ENCODE results near the gene IGFL4. TPM values are rescaled to one million over a fixed set of nuclear protein-coding genes. Genes with fewer than 3 reads are reported as not detected.
A peak's percentile ranks its signal among the peaks of the same experiment; 100 is the strongest.

IGFL4 gene
- total and polyA plus RNA-seq, 2 of the 13 experiments (the other 11 are each of a cell fraction or from before 2014, with no cell fraction given), result 1.2 to 1.4 TPM

DNA sequence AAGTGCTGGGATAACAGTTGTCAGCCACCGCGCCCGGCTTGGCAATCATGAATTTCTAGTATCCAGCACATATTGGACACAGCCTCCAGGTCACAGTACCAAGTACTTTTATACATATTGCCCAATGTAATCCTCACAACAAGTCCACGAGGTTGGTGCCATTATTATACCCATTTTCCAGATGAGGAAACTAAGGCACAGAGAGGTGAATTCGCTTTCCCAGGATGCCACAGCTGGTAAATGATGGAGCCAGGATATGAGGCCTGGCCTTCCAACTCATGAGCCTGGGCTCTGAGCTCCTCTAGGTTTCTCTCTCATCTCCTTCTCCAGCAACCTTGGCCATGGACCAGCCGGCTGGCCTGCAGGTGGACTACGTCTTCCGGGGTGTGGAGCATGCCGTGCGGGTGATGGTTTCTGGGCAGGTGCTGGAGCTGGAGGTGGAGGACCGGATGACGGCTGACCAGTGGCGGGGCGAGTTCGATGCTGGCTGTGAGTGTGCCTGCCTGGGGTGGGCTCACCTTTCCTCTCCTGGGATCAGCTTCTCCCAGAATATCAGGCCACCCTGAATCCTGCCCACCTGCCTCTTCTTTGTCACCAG is 38.0 kb downstream of the IGFL4 start:
- Histone ChIP-seq H3K9me3 (ENCODE audit: low read length) (no peaks in the 10 kb centered on the region), H3K36me3 (replicated peaks in 1 of 2; ENCODE audit: control insufficient read depth in 1 of 2, insufficient read depth in 2 of 2, low read length in 2 of 2) (peaks cover 0 to under 1% of the 10 kb centered on the region in 2 experiments; a peak in 1 of 5 replicates), H3K4me2 (ENCODE audit: low read depth, low read length) (no peak overlapping the region), H3K9ac (ENCODE audit: insufficient read depth, low read depth, low read length) (no peak overlapping the region), H3K4me1 (ENCODE audit: insufficient read depth, low read length) (no peaks in the 10 kb centered on the region), H3K27ac (ENCODE audit: extremely low read length, insufficient read depth, low read length) (no peak overlapping the region), H2AFZ (ENCODE audit: low read length) (no peak overlapping the region), H4K20me1 (ENCODE audit: insufficient read depth, low read length) (no peaks in the 10 kb centered on the region), H3K79me2 (ENCODE audit: insufficient read depth, low read length) (peaks cover 2% of the 10 kb centered on the region), H3K27me3 (ENCODE audit: control insufficient read depth in 1 of 2, insufficient read depth in 2 of 2, low read length in 2 of 2) (no peaks in the 10 kb centered on the region), H3K4me3 (replicated peaks in 1 of 3; ENCODE audit: insufficient read depth in 1 of 3, low read depth in 2 of 3, low read length in 3 of 3) (no peak overlapping the region)
- TF ChIP-seq SNAPC4 (CRISPR knock-in tag; IDR thresholded peaks at IDR 0.05), result no peak
- TF ChIP-seq ZMYM3 (CRISPR knock-in tag; IDR thresholded peaks at IDR 0.05), result 0 out of 2 replicates have a peak, but pooled peaks have one; percentile 16
- no peak for TF ChIP-seq ZNF10 (CRISPR knock-in tag; IDR thresholded peaks at IDR 0.05; ENCODE audit: borderline replicate concordance, low read depth)
- no peak for TF ChIP-seq FOXC1 (CRISPR knock-in tag; IDR thresholded peaks at IDR 0.05; ENCODE audit: borderline replicate concordance)
- TF ChIP-seq ZNF629 (CRISPR knock-in tag; conservative IDR thresholded peaks at IDR 0.05), result peak; percentile 90
- in situ Hi-C loops (cut with HindIII; ENCODE audit: extremely low pct_ligation_motif_present, low pct_unique_long_range_greater_than_20kb) (loop anchor here (10.0 kb wide), 1 partner anchor 88 kb away; the partner anchor contains the start of gene NANOS2), intact Hi-C loops (cut with micrococcal nuclease; ENCODE audit: unreplicated experiment) (no loop called here)
- BruUV-seq (replicated peaks), result no TSS peak
- ATAC-seq, result no peak
- CTCF ChIA-PET (ENCODE audit: low intra/inter-chr PET ratio, low total read pairs), result no interaction called here
- POLR2A ChIA-PET, result no interaction called here
- 100% methylated on average over 5 of the region's 15 CpGs for WGBS (ENCODE audit: low lambda C conversion rate)
- no peak for FAIRE-seq
- no peak for DNase-seq (ENCODE audit: low spot score)
